ENCODE data around the gene SNX21. TPM values are rescaled to one million over a fixed set of nuclear protein-coding genes. Genes with fewer than 3 reads are reported as not detected.

SNX21 gene
- total and polyA plus RNA-seq, 7 donors = 8.7 to 63.9 (median 24.9) TPM

- DNase-seq (no peak), ATAC-seq (no peak)
- H3K4me3 ChIP-seq = peak overlapping the region; percentile 81
- peaks cover 0 to 79% of the 10 kb centered on the region in 2 donors for H3K36me3 ChIP-seq (ENCODE audit: insufficient read depth in 1 of 2, low read depth in 1 of 2)
- intact Hi-C loops (cut with DNase I) = loop anchor here (5.0 kb wide), 3 partner anchors 124 to 139 kb away; no protein-coding TSS in a partner anchor
- no peaks in the 10 kb centered on the region for H3K27me3 ChIP-seq (ENCODE audit: insufficient read depth in 3 of 3, low read length in 2 of 3)
- WGBS, 3 donors = 6 to 20% (median 12%) methylated on average over 24 of the region's 24 CpGs
- peaks cover 26% of the 10 kb centered on the region for H3K4me1 ChIP-seq
- peak overlapping the region; percentile 98 for H3K27ac ChIP-seq
- TF ChIP-seq CTCF (IDR thresholded peaks at IDR 0.05) = no peak
- H3K9me3 ChIP-seq = no peaks in the 10 kb centered on the region
These were observed 10.7 kb upstream of the SNX21 start for GRCh38 chr20:45822857-45823256.

GRCh38 chr20:45823949-45824835, 9.4 kb upstream of the SNX21 start:
- peak in 3 of 4 donors; percentile 40 to 55 (median 42) for ATAC-seq
- Histone ChIP-seq H3K27ac (peak overlapping the region; percentile 98), H3K4me1 (peaks cover 38% of the 10 kb centered on the region), H3K27me3 (ENCODE audit: insufficient read depth in 3 of 3, low read length in 2 of 3) (no peaks in the 10 kb centered on the region), H3K4me3 (peak overlapping the region; percentile 81), H3K9me3 (no peaks in the 10 kb centered on the region), H3K36me3 (ENCODE audit: insufficient read depth in 1 of 2, low read depth in 1 of 2) (peaks cover 0 to 67% of the 10 kb centered on the region in 2 donors)
- peak; percentile 65 to 80 for DNase-seq
- 9 to 19% (median 18%) methylated on average over 51 to 57 of the region's 57 CpGs for WGBS, 3 donors
- peak; percentile 52 for TF ChIP-seq CTCF (IDR thresholded peaks at IDR 0.05)
- intact Hi-C loops (cut with DNase I) = loop anchor here (2.0 to 5.0 kb wide), 4 partner anchors 57 to 138 kb away; partner anchors contain the start of gene ZSWIM1 (in 1 of the 2)

GRCh38 chr20:45826381-45827019, 7.1 kb upstream of the SNX21 start:
- ATAC-seq (peak; percentile 67 to 82 (median 73)), DNase-seq (peak; percentile 58 to 88)
- Histone ChIP-seq H3K27me3 (ENCODE audit: insufficient read depth in 3 of 3, low read length in 2 of 3) (no peaks in the 10 kb centered on the region), H3K4me3 (peak overlapping the region; percentile 81), H3K4me1 (peaks cover 42% of the 10 kb centered on the region), H3K27ac (peak overlapping the region; percentile 98), H3K9me3 (no peaks in the 10 kb centered on the region), H3K36me3 (ENCODE audit: insufficient read depth in 1 of 2, low read depth in 1 of 2) (peaks cover 0 to 47% of the 10 kb centered on the region in 2 donors)
- WGBS, 3 donors = 16 to 36% (median 20%) methylated on average over 6 of the region's 6 CpGs
- TF ChIP-seq CTCF (IDR thresholded peaks at IDR 0.05) = no peak
- intact Hi-C loops (cut with DNase I) = no loop called here

GRCh38 chr20:45827030-45827652, 6.5 kb upstream of the SNX21 start, which contains the start of gene TNNC2:
Gene TNNC2, minus strand, starts transcription at chr20:45827312. Its CDS starts 64 bp downstream, at chr20:45827248.
- 33 to 65% (median 37%) methylated on average over 8 of the region's 8 CpGs for WGBS, 3 donors
- ATAC-seq = peak; percentile 6 to 53 (median 36)
- H3K4me3 ChIP-seq = peak within 1 kb of the TSS; percentile 81
- peaks cover 0 to 41% of the 10 kb centered on the region in 2 donors for H3K36me3 ChIP-seq (ENCODE audit: insufficient read depth in 1 of 2, low read depth in 1 of 2)
- TF ChIP-seq CTCF (IDR thresholded peaks at IDR 0.05) = no peak
- H3K9me3 ChIP-seq = no peaks in the 10 kb centered on the region
- peak in 1 of 2 donors; percentile 80 for DNase-seq
- intact Hi-C loops (cut with DNase I) = no loop called here
- H3K4me1 ChIP-seq = peaks cover 48% of the 10 kb centered on the region
- H3K27ac ChIP-seq = peak within 1 kb of the TSS; percentile 98
- no peaks in the 10 kb centered on the region for H3K27me3 ChIP-seq (ENCODE audit: insufficient read depth in 3 of 3, low read length in 2 of 3)
